PC-9 (cell line): ENCODE data around the gene ANKS1B. TPM values are rescaled to one million over a fixed set of nuclear protein-coding genes. Genes with fewer than 3 reads are reported as not detected.

ENCODE experiments used
- BruUV-seq: library from RNA; stranded (reverse); fragments of 400-500 nt; replicated peaks from 2 replicates; lab custom pipeline; 2021; lab: Mats Ljungman, UMichigan
- CTCF ChIA-PET: fragments of 300-600 bp; sonication (Branson Sonifier 250); formaldehyde crosslinking; loops from one replicate; lab custom pipeline; 2022; ENCODE audit warnings: antibody characterized with exemption; lab: Charles Lee
- POLR2A ChIA-PET: fragments of 300-600 bp; sonication (Branson Sonifier 250); formaldehyde crosslinking; loops from one replicate; lab custom pipeline; 2022; ENCODE audit warnings: antibody characterized with exemption; ENCODE audit not compliant: unreplicated experiment; lab: Charles Lee
- DNase-seq, 2 experiments: peaks; one replicate each; pipeline versions ENCODE4 v3.0.0 to v3.0.0-alpha.2; 2015 to 2022; ENCODE audit warnings: mixed read lengths in 1 of 2
- H2AFZ ChIP-seq: fragments of 200-600 bp; sonication (generic); 2 replicates; pipeline ENCODE4 v1.8.1; 2017; ENCODE audit warnings: antibody characterized with exemption
- H3F3A ChIP-seq: fragments of 200-600 bp; sonication (generic); 2 replicates; pipeline ENCODE4 v1.8.1; 2017; ENCODE audit warnings: antibody characterized with exemption, mild to moderate bottlenecking, low read depth; ENCODE audit not compliant: insufficient read depth
- H3K27ac ChIP-seq: fragments of 200-600 bp; sonication (generic); 2 replicates; pipeline ENCODE4 v1.6.1; 2016; ENCODE audit warnings: mixed run types
- H3K27me3 ChIP-seq: fragments of 200-600 bp; sonication (generic); 2 replicates; pipeline ENCODE4 v1.6.1; 2016; ENCODE audit warnings: low read depth, mixed run types; ENCODE audit not compliant: insufficient read depth
- H3K36me3 ChIP-seq: fragments of 200-600 bp; sonication (generic); 2 replicates; pipeline ENCODE4 v1.6.1; 2016; ENCODE audit warnings: low read depth, mixed run types
- H3K4me1 ChIP-seq: fragments of 200-600 bp; sonication (generic); replicated peaks from 2 replicates; pipeline ENCODE4 v1.6.1; 2016; ENCODE audit warnings: mixed run types; ENCODE audit not compliant: insufficient read depth
- H3K4me2 ChIP-seq: fragments of 200-600 bp; sonication (generic); 2 replicates; pipeline ENCODE4 v1.6.1; 2017; ENCODE audit warnings: mixed run types
- H3K4me3 ChIP-seq: fragments of 200-600 bp; sonication (generic); 2 replicates; pipeline ENCODE4 v1.6.1; 2016; ENCODE audit warnings: mixed run types
- H3K79me2 ChIP-seq: fragments of 200-600 bp; sonication (generic); 2 replicates; pipeline ENCODE4 v1.6.1; 2017; ENCODE audit warnings: low read depth, mixed run types
- H3K9me2 ChIP-seq: fragments of 200-600 bp; sonication (generic); 2 replicates; pipeline ENCODE4 v1.8.1; 2017; ENCODE audit warnings: mild to moderate bottlenecking; ENCODE audit not compliant: insufficient read depth
- H3K9me3 ChIP-seq: fragments of 200-600 bp; sonication (generic); 2 replicates; pipeline ENCODE4 v1.8.1; 2016; ENCODE audit warnings: low read depth; ENCODE audit not compliant: insufficient read depth
- H4K20me1 ChIP-seq: fragments of 200-600 bp; sonication (generic); 2 replicates; pipeline ENCODE4 v1.8.1; 2017; ENCODE audit not compliant: insufficient read depth
- CTCF ChIP-seq: fragments of 200-600 bp; sonication (generic); conservative IDR thresholded peaks from 2 replicates; pipeline ENCODE4 v1.6.1; 2017; ENCODE audit warnings: mixed run types, antibody characterized with exemption, mild to moderate bottlenecking, moderate library complexity
- EZH2 ChIP-seq: fragments of 200-600 bp; sonication (generic); IDR thresholded peaks from 2 replicates; pipeline ENCODE4 v1.8.0; 2017; ENCODE audit warnings: antibody characterized with exemption, low read depth
- intact Hi-C: fragments of 100-400 bp; cut with micrococcal nuclease; formaldehyde crosslinking; loops from one replicate; pipeline ENCODE4 v1.10.0; 2022; ENCODE audit not compliant: unreplicated experiment
- total RNA-seq: library from RNA; stranded (reverse); gene quantifications from 2 replicates; pipeline ENCODE4 v1.2.3, GENCODE V29; 2021

ANKS1B gene
- total RNA-seq, 1 experiment from 2014 or later = not detected

GRCh38 chr12:99960311-99960710, 24.4 kb downstream of the ANKS1B start:
- CTCF ChIA-PET = no interaction called here
- Histone ChIP-seq H3K4me2 (no peak overlapping the region), H3K36me3 (no peaks in the 10 kb centered on the region), H3K27me3 (peaks cover 72% of the 10 kb centered on the region), H4K20me1 (no peaks in the 10 kb centered on the region), H3K4me1 (peaks cover 15% of the 10 kb centered on the region), H3K4me3 (no peak overlapping the region), H3F3A (peaks cover 8% of the 10 kb centered on the region; the same call in 1 of the 2 replicates), H3K27ac (no peak overlapping the region), H3K79me2 (no peaks in the 10 kb centered on the region), H2AFZ (no peak overlapping the region), H3K9me2 (no peaks in the 10 kb centered on the region), H3K9me3 (no peaks in the 10 kb centered on the region; the same call in 1 of the 2 replicates)
- BruUV-seq = no TSS peak
- no peak for DNase-seq
- intact Hi-C loops = no loop called here
- TF ChIP-seq EZH2 (no peak), CTCF (no peak)
- POLR2A ChIA-PET = no interaction called here

- ChIA-PET CTCF (no interaction called here), POLR2A (no interaction called here)
- Histone ChIP-seq H3K9me3 (no peaks in the 10 kb centered on the region; the same call in 1 of the 2 replicates), H3K36me3 (no peaks in the 10 kb centered on the region), H3K79me2 (no peaks in the 10 kb centered on the region), H4K20me1 (no peaks in the 10 kb centered on the region), H3K27me3 (peaks cover 69% of the 10 kb centered on the region), H3K4me1 (peaks cover 15% of the 10 kb centered on the region), H2AFZ (no peak overlapping the region), H3K27ac (no peak overlapping the region), H3K4me3 (no peak overlapping the region), H3F3A (peaks cover 8% of the 10 kb centered on the region; the same call in 1 of the 2 replicates), H3K4me2 (peak overlapping the region; percentile 6; the same call in 1 of the 2 replicates), H3K9me2 (no peaks in the 10 kb centered on the region)
- TF ChIP-seq CTCF (no peak), EZH2 (no peak)
- intact Hi-C loops = no loop called here
- no TSS peak for BruUV-seq
- DNase-seq = peak in 1 of 2 experiments; percentile 78
Observed at GRCh38 chr12:99959549-99960170, 25.1 kb downstream of the ANKS1B start.

GRCh38 chr12:99957866-99958466, 26.8 kb downstream of the ANKS1B start:
- H3K27me3 ChIP-seq = peaks cover 72% of the 10 kb centered on the region
- CTCF ChIA-PET = no interaction called here
- no peaks in the 10 kb centered on the region for H3K79me2 ChIP-seq
- H2AFZ ChIP-seq = no peak overlapping the region
- peaks cover 15% of the 10 kb centered on the region for H3K4me1 ChIP-seq
- TF ChIP-seq EZH2 (no peak), CTCF (no peak)
- H3F3A ChIP-seq = peaks cover 8% of the 10 kb centered on the region; the same call in 1 of the 2 replicates
- POLR2A ChIA-PET = no interaction called here
- intact Hi-C loops = no loop called here
- no peak overlapping the region for H3K4me2 ChIP-seq
- H3K9me2 ChIP-seq = no peaks in the 10 kb centered on the region
- H3K9me3 ChIP-seq = no peaks in the 10 kb centered on the region
- H3K27ac ChIP-seq = no peak overlapping the region
- DNase-seq = no peak
- BruUV-seq = no TSS peak
- no peak overlapping the region for H3K4me3 ChIP-seq
- no peaks in the 10 kb centered on the region for H4K20me1 ChIP-seq
- no peaks in the 10 kb centered on the region for H3K36me3 ChIP-seq
